NCI-H2081 treated with DMSO at 0.1 percent for 48 hours (cell line): ENCODE measurements around the gene ABCC6.

Experiments
- DNase-seq: peaks from one replicate; lab custom pipeline; 2025; lab: John Stamatoyannopoulos, UW

The ABCC6 gene

GRCh38 chr16:16141784-16142396 lies 81.4 kb downstream of the ABCC6 start:
- DNase-seq = no peak

GRCh38 chr16:16141141-16141540 lies 82.2 kb downstream of the ABCC6 start:
- DNase-seq = no peak

GRCh38 chr16:16140537-16140936 lies 82.8 kb downstream of the ABCC6 start:
- no peak for DNase-seq

- no peak for DNase-seq
These were observed 83.5 kb downstream of the ABCC6 start for GRCh38 chr16:16139806-16140205.

GRCh38 chr16:16139061-16139460 lies 84.2 kb downstream of the ABCC6 start:
- no peak for DNase-seq

- no peak for DNase-seq
These were observed 85.2 kb downstream of the ABCC6 start for GRCh38 chr16:16138034-16138635.

- no peak for DNase-seq
These were observed 86.2 kb downstream of the ABCC6 start for GRCh38 chr16:16137110-16137509.

- no peak for DNase-seq
These were observed 86.7 kb downstream of the ABCC6 start for GRCh38 chr16:16136588-16136987.

- DNase-seq = no peak
These were observed 89.2 kb downstream of the ABCC6 start for GRCh38 chr16:16133943-16134604.

- DNase-seq = no peak
These were observed 91.6 kb downstream of the ABCC6 start for GRCh38 chr16:16131659-16132058.

GRCh38 chr16:16131204-16131603 lies 92.1 kb downstream of the ABCC6 start:
- no peak for DNase-seq

- DNase-seq = no peak
These were observed 95.7 kb downstream of the ABCC6 start for GRCh38 chr16:16127469-16128116.

- no peak for DNase-seq
These were observed 96.4 kb downstream of the ABCC6 start for GRCh38 chr16:16126896-16127295.

- no peak for DNase-seq
These were observed 98.3 kb downstream of the ABCC6 start for GRCh38 chr16:16124974-16125373.

- DNase-seq = no peak
These were observed 98.9 kb downstream of the ABCC6 start for GRCh38 chr16:16124438-16124837.

GRCh38 chr16:16122264-16122663 lies 101.0 kb downstream of the ABCC6 start:
- no peak for DNase-seq

- no peak for DNase-seq
These were observed 102.0 kb downstream of the ABCC6 start for GRCh38 chr16:16121185-16121727.

GRCh38 chr16:16120382-16121184 lies 102.7 kb downstream of the ABCC6 start:
- DNase-seq = peak; percentile 62

GRCh38 chr16:16120044-16120381 lies 103.3 kb downstream of the ABCC6 start:
- peak; percentile 62 for DNase-seq

GRCh38 chr16:16118337-16118736 lies 105.0 kb downstream of the ABCC6 start:
- DNase-seq = no peak

- no peak for DNase-seq
These were observed 106.5 kb downstream of the ABCC6 start for GRCh38 chr16:16116841-16117240.

GRCh38 chr16:16113076-16113475 lies 110.2 kb downstream of the ABCC6 start:
- no peak for DNase-seq
